H1 (cell line): ENCODE measurements around the gene MYO15B. TPM values are rescaled to one million over a fixed set of nuclear protein-coding genes. Genes with fewer than 3 reads are reported as not detected.

Experiments used
- CTCF ChIA-PET: fragments of 300-600 bp; sonication (Branson Sonifier 250); formaldehyde crosslinking; loops from one replicate; lab custom pipeline; 2021; ENCODE audit not compliant: partially characterized antibody; lab: Charles Lee
- POLR2A ChIA-PET: fragments of 300-600 bp; sonication (Branson Sonifier 250); formaldehyde crosslinking; loops from one replicate; lab custom pipeline; 2021; ENCODE audit warnings: inconsistent platforms; ENCODE audit not compliant: partially characterized antibody; lab: Charles Lee
- DNase-seq, 2 experiments: peaks; one replicate each; pipeline versions ENCODE4 v3.0.0 to v3.0.0-alpha.2; 2010 to 2022; ENCODE audit warnings: low spot score in 2 of 2, low read depth in 1 of 2, mixed read lengths in 1 of 2
- FAIRE-seq: peaks from 2 replicates; lab custom pipeline; 2011; peaks lifted over from hg19 to GRCh38; lab: Jason Lieb, UNC
- H2AFZ ChIP-seq: 2 replicates; pipeline ENCODE4 v1.8.1; 2012; ENCODE audit warnings: low read length, inconsistent platforms
- H2AK5ac ChIP-seq: 2 replicates; pipeline ENCODE4 v1.6.1; 2013; ENCODE audit warnings: low read depth, low read length
- H2BK120ac ChIP-seq: replicated peaks from 2 replicates; pipeline ENCODE3; 2013; ENCODE audit warnings: low read depth, low read length, inconsistent platforms
- H2BK12ac ChIP-seq: 2 replicates; pipeline ENCODE4 v1.6.1; 2013; ENCODE audit warnings: low read depth, low read length
- H2BK15ac ChIP-seq: 2 replicates; pipeline ENCODE4 v1.6.1; 2013; ENCODE audit warnings: low read length
- H2BK20ac ChIP-seq: 2 replicates; pipeline ENCODE4 v1.6.1; 2013; ENCODE audit warnings: low read length
- H2BK5ac ChIP-seq: 2 replicates; pipeline ENCODE4 v1.6.1; 2013; ENCODE audit warnings: low read depth, low read length
- H3K14ac ChIP-seq: 2 replicates; pipeline ENCODE4 v1.6.1; 2013; ENCODE audit warnings: inconsistent platforms; ENCODE audit not compliant: insufficient read length
- H3K18ac ChIP-seq: 2 replicates; pipeline ENCODE4 v1.6.1; 2013; ENCODE audit warnings: low read length; ENCODE audit errors: extremely low read depth
- H3K23ac ChIP-seq: 2 replicates; pipeline ENCODE4 v1.6.1; 2013; ENCODE audit warnings: inconsistent platforms; ENCODE audit not compliant: insufficient read length
- H3K23me2 ChIP-seq: 2 replicates; pipeline ENCODE4 v1.6.1; 2013; ENCODE audit warnings: low read depth, low read length
- H3K27ac ChIP-seq: 2 replicates; pipeline ENCODE4 v1.6.1; 2011; ENCODE audit warnings: low read depth, low read length, inconsistent platforms
- H3K27me3 ChIP-seq, 4 experiments: replicated peaks in 1 of 4; 1 replicate in 1 of 4; 2 replicates in 3 of 4; pipeline versions ENCODE4 v1.6.1 to v1.8.1; 2011 to 2013; ENCODE audit warnings: low read length in 3 of 4, mild to moderate bottlenecking in 3 of 4, inconsistent platforms in 2 of 4, mixed read lengths in 2 of 4, moderate library complexity in 1 of 4; ENCODE audit not compliant: control insufficient read depth in 3 of 4, insufficient read depth in 3 of 4; ENCODE audit errors: extremely low read depth in 1 of 4
- H3K36me3 ChIP-seq, 4 experiments: 2 replicates each; pipeline versions ENCODE4 v1.6.1 to v1.8.1; 2011 to 2013; ENCODE audit warnings: mild to moderate bottlenecking in 4 of 4, low read length in 3 of 4, moderate library complexity in 2 of 4, control low read depth in 1 of 4, inconsistent platforms in 1 of 4; ENCODE audit not compliant: insufficient read depth in 4 of 4, control insufficient read depth in 2 of 4
- H3K4ac ChIP-seq: replicated peaks from 2 replicates; pipeline ENCODE3; 2013; ENCODE audit warnings: low read length, low read depth, mixed read lengths, inconsistent platforms; ENCODE audit not compliant: insufficient read length
- H3K4me1 ChIP-seq, 4 experiments: replicated peaks in 1 of 4; 1 replicate in 1 of 4; 2 replicates in 3 of 4; pipeline versions ENCODE4 v1.6.1 to v1.8.1; 2011 to 2013; ENCODE audit warnings: low read length in 3 of 4, inconsistent platforms in 2 of 4, mixed read lengths in 1 of 4; ENCODE audit not compliant: insufficient read depth in 4 of 4, control insufficient read depth in 3 of 4
- H3K4me2 ChIP-seq, 2 experiments: 2 replicates each; pipeline versions ENCODE4 v1.6.1 to v1.8.1; 2011 to 2013; ENCODE audit warnings: low read depth in 2 of 2, low read length in 2 of 2, control low read depth in 1 of 2, inconsistent platforms in 1 of 2, mild to moderate bottlenecking in 1 of 2; ENCODE audit not compliant: insufficient read depth in 1 of 2
- H3K4me3 ChIP-seq, 4 experiments: fragments of 200-600, 300-600 bp in 1 of 4; sonication (generic), shearing (Covaris generic), sonication (Bioruptor Twin) in 1 of 4; 2 replicates each; pipeline versions ENCODE4 v1.5.1 to v1.8.1; 2011 to 2016; ENCODE audit warnings: low read length in 4 of 4, low read depth in 3 of 4, control low read depth in 2 of 4, inconsistent platforms in 2 of 4, mild to moderate bottlenecking in 2 of 4, mixed read lengths in 1 of 4, moderate library complexity in 1 of 4; ENCODE audit not compliant: insufficient read depth in 2 of 4; ENCODE audit errors: extremely low read depth in 1 of 4
- H3K56ac ChIP-seq: replicated peaks from 2 replicates; pipeline ENCODE3; 2013; ENCODE audit warnings: low read depth, mild to moderate bottlenecking, mixed read lengths, low read length, inconsistent platforms; ENCODE audit not compliant: insufficient read length
- H3K79me1 ChIP-seq: 2 replicates; pipeline ENCODE4 v1.6.1; 2013; ENCODE audit warnings: low read depth, low read length, control low read depth
- H3K79me2 ChIP-seq, 2 experiments: 2 replicates each; pipeline versions ENCODE4 v1.6.1 to v1.8.1; 2012 to 2013; ENCODE audit warnings: low read length in 2 of 2, mild to moderate bottlenecking in 2 of 2, inconsistent platforms in 1 of 2; ENCODE audit not compliant: insufficient read depth in 2 of 2, control insufficient read depth in 1 of 2
- H3K9ac ChIP-seq, 4 experiments: replicated peaks in 1 of 4; 1 replicate in 1 of 4; 2 replicates in 3 of 4; pipeline versions ENCODE4 v1.6.1 to v1.8.1; 2011 to 2013; ENCODE audit warnings: low read depth in 3 of 4, low read length in 3 of 4, control low read depth in 2 of 4, mild to moderate bottlenecking in 2 of 4, moderate library complexity in 2 of 4, inconsistent platforms in 1 of 4; ENCODE audit errors: extremely low read depth in 1 of 4
- H3K9me3 ChIP-seq, 2 experiments: 2 replicates each; pipeline versions ENCODE4 v1.6.1 to v1.8.1; 2012 to 2013; ENCODE audit warnings: mild to moderate bottlenecking in 2 of 2, moderate library complexity in 2 of 2, control low read depth in 1 of 2, inconsistent platforms in 1 of 2, low read depth in 1 of 2, low read length in 1 of 2, mixed read lengths in 1 of 2; ENCODE audit not compliant: insufficient read depth in 2 of 2
- H4K20me1 ChIP-seq, 2 experiments: replicated peaks in 1 of 2; 2 replicates each; pipeline versions ENCODE3 to v1.8.1; 2011 to 2013; ENCODE audit warnings: inconsistent platforms in 2 of 2, low read length in 2 of 2, mild to moderate bottlenecking in 1 of 2; ENCODE audit not compliant: insufficient read depth in 2 of 2, control insufficient read depth in 1 of 2
- H4K5ac ChIP-seq: 2 replicates; pipeline ENCODE4 v1.6.1; 2013; ENCODE audit warnings: low read length, low read depth, mixed read lengths, inconsistent platforms; ENCODE audit not compliant: insufficient read length
- H4K8ac ChIP-seq: 2 replicates; pipeline ENCODE4 v1.8.0; 2013; ENCODE audit warnings: mild to moderate bottlenecking, moderate library complexity, low read length, inconsistent platforms; ENCODE audit not compliant: insufficient read depth; ENCODE audit errors: extremely low read depth
- H4K91ac ChIP-seq: replicated peaks from 2 replicates; pipeline ENCODE3; 2013; ENCODE audit warnings: low read length, mixed read lengths, inconsistent platforms; ENCODE audit not compliant: insufficient read length
- BACH1 ChIP-seq: IDR thresholded peaks from 2 replicates; pipeline ENCODE4 v1.6.1; 2012; ENCODE audit warnings: low read length, improper control_type of control experiment
- BRCA1 ChIP-seq: IDR thresholded peaks from 2 replicates; pipeline ENCODE4 v1.6.1; 2012; ENCODE audit warnings: low read depth, low read length, improper control_type of control experiment
- CTBP2 ChIP-seq: IDR thresholded peaks from 2 replicates; pipeline ENCODE4 v1.7.0; 2011; ENCODE audit warnings: borderline replicate concordance, mild to moderate bottlenecking, moderate library complexity, mixed read lengths, low read length; ENCODE audit not compliant: insufficient read depth, insufficient read length
- GABPA ChIP-seq: IDR thresholded peaks from 2 replicates; pipeline ENCODE4 v1.6.1; 2011; ENCODE audit warnings: mild to moderate bottlenecking, low read length, moderate library complexity, borderline replicate concordance; ENCODE audit not compliant: insufficient read depth
- JUND ChIP-seq: IDR thresholded peaks from 2 replicates; pipeline ENCODE4 v1.6.1; 2011; ENCODE audit warnings: mild to moderate bottlenecking, improper control_type of control experiment, low read length
- RBBP5 ChIP-seq: IDR thresholded peaks from 2 replicates; pipeline ENCODE4 v1.7.1; 2012; ENCODE audit warnings: low read depth, mild to moderate bottlenecking, inconsistent platforms, low read length, moderate library complexity, borderline replicate concordance
- SIN3A ChIP-seq, 2 experiments: IDR thresholded peaks in 1 of 2; conservative IDR thresholded peaks in 1 of 2; 2 replicates each; pipeline ENCODE4 v1.6.1; 2011 to 2012; ENCODE audit warnings: low read length in 2 of 2, improper control_type of control experiment in 1 of 2, low read depth in 1 of 2, mild to moderate bottlenecking in 1 of 2
- SP4 ChIP-seq: IDR thresholded peaks from 2 replicates; pipeline ENCODE4 v1.6.1; 2012; ENCODE audit warnings: low read length, inconsistent platforms
- TAF1 ChIP-seq: IDR thresholded peaks from 2 replicates; pipeline ENCODE4 v1.6.1; 2011; ENCODE audit warnings: mild to moderate bottlenecking, low read depth, low read length
- TBP ChIP-seq: IDR thresholded peaks from 2 replicates; pipeline ENCODE4 v1.6.1; 2011; ENCODE audit warnings: low read depth, low read length, improper control_type of control experiment
- ZNF274 ChIP-seq: IDR thresholded peaks from 2 replicates; pipeline ENCODE4 v1.7.0; 2012; ENCODE audit warnings: low read length, borderline replicate concordance; ENCODE audit errors: extremely low read depth
- WGBS, 2 experiments: shearing (Covaris generic) in 1 of 2; methylation state at CpG; one replicate each; pipeline versions ENCODE4 v1.1.6 to v1.1.7; 2013 to 2015; ENCODE audit warnings: low lambda C conversion rate in 2 of 2, mixed read lengths in 2 of 2, inconsistent platforms in 1 of 2, low coverage in 1 of 2, missing lambda C conversion rate in 1 of 2; ENCODE audit not compliant: insufficient replicate concordance in 2 of 2, insufficient coverage in 1 of 2, insufficient read length in 1 of 2; ENCODE audit errors: extremely low coverage in 1 of 2, missing lambda C conversion rate in 1 of 2; 5-methylcytosine and 5-hydroxymethylcytosine counted together
- polyA plus RNA-seq, 7 experiments: library from polyadenylated mRNA; depleted of rRNA in 3 of 7; stranded (reverse) in 5 of 7; unstranded in 2 of 7; fragments of >200 nt in 5 of 7; fragments of 200-250 nt in 2 of 7; gene quantifications; 1 replicate in 5 of 7; 2 replicates in 1 of 7; 4 replicates in 1 of 7; pipeline versions ENCODE4 v1.2.1 to v1.2.3, GENCODE V29; 2011 to 2013; ENCODE audit warnings: missing spikeins in 2 of 7, mixed read lengths in 2 of 7
- total RNA-seq: library from RNA; stranded (reverse); fragmentation: NEBNext Ultra II Directional; extraction: Animal tissue kit (Norgen Biotek cat#: 25700); gene quantifications from 2 replicates; pipeline ENCODE4 v1.2.1, GENCODE V29; 2021
- TF ChIP-seq, protein P1 (sequence below): IDR thresholded peaks from 2 replicates; pipeline ENCODE4 v1.6.1; 2012; ENCODE audit warnings: low read length, inconsistent platforms

The MYO15B gene
- total and polyA plus RNA-seq, 2 of the 8 experiments (the other 6 are each of a cell fraction or from before 2014, with no cell fraction given), result 7.1 to 11.2 TPM

DNA sequence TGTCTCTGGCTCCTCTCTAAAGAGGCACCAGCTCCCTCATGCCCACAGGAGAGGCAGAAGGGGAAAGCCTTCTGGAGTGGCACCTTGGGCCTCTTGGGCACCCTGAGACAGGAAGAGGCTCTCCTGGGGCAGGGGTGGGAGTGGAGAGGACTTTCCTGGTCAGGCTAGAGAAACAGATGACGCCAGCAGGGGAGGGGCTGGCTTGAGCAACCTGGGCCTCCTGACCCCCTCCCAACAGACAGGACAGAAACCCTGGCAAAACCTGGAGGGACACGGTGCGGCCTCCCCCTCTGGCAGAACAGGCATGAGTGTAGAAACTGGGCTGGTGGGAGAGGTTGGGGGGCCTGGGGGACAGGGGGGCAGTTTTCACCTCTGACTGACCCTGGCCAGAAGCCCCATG is 51.7 kb downstream of the MYO15B start:
- H3K23me2 ChIP-seq, result no peaks in the 10 kb centered on the region
- H3K4me2 ChIP-seq, result no peak overlapping the region

More for the DNA sequence above, 51.7 kb downstream of the MYO15B start:
- Histone ChIP-seq H4K91ac (no peak overlapping the region), H3K79me2 (no peaks in the 10 kb centered on the region; a peak in 1 of 4 replicates), H2BK20ac (no peak overlapping the region), H3K56ac (no peak overlapping the region), H2BK120ac (no peak overlapping the region), H4K8ac (no peak overlapping the region), H3K79me1 (no peaks in the 10 kb centered on the region), H3K36me3 (no peaks in the 10 kb centered on the region; a peak in 1 of 8 replicates), H3K23ac (no peak overlapping the region), H3K9ac (no peak overlapping the region), H4K20me1 (peaks cover 4 to 5% of the 10 kb centered on the region in 2 experiments), H2AFZ (no peak overlapping the region), H2AK5ac (no peak overlapping the region), H3K27me3 (no peaks in the 10 kb centered on the region), H3K18ac (no peak overlapping the region), H3K9me3 (no peaks in the 10 kb centered on the region), H3K4ac (no peak overlapping the region), H3K4me1 (peaks cover 5 to 16% (median 10%) of the 10 kb centered on the region in 4 experiments), H2BK12ac (no peak overlapping the region), H3K14ac (no peak overlapping the region), H4K5ac (no peak overlapping the region), H3K27ac (no peak overlapping the region), H3K4me3 (no peak overlapping the region), H2BK15ac (no peak overlapping the region), H2BK5ac (no peak overlapping the region)
- FAIRE-seq (no peak), DNase-seq (no peak)
- CTCF ChIA-PET, result interaction anchor here (1.4 to 59.2 kb wide), 4 partner anchors 5 to 106 kb away, joined by 4 to 2200 read pairs (median 1256); partner anchors contain the start of genes RECQL5, SAP30BP and SMIM5
- POLR2A ChIA-PET, result interaction anchor here (1.2 to 1.6 kb wide), 2 partner anchors 22 to 52 kb away, joined by 4 read pairs; no protein-coding TSS in a partner anchor
- TF ChIP-seq JUND, result no peak
- TF ChIP-seq RBBP5, result no peak
- no peak for TF ChIP-seq BACH1
- TF ChIP-seq, protein P1, sequence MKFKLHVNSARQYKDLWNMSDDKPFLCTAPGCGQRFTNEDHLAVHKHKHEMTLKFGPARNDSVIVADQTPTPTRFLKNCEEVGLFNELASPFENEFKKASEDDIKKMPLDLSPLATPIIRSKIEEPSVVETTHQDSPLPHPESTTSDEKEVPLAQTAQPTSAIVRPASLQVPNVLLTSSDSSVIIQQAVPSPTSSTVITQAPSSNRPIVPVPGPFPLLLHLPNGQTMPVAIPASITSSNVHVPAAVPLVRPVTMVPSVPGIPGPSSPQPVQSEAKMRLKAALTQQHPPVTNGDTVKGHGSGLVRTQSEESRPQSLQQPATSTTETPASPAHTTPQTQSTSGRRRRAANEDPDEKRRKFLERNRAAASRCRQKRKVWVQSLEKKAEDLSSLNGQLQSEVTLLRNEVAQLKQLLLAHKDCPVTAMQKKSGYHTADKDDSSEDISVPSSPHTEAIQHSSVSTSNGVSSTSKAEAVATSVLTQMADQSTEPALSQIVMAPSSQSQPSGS, result no peak
- TF ChIP-seq GABPA, result no peak
- TF ChIP-seq CTBP2, result no peak
- no peak for TF ChIP-seq SIN3A (conservative IDR thresholded peaks at IDR 0.05 in 1 of 2, IDR thresholded peaks at IDR 0.05 in 1 of 2; ENCODE audit: low read depth in 1 of 2, low read length in 2 of 2)
- no peak for TF ChIP-seq TBP
- TF ChIP-seq SP4, result no peak
- TF ChIP-seq ZNF274, result no peak
- TF ChIP-seq BRCA1, result no peak
- TF ChIP-seq TAF1, result no peak
- 100% methylated on average over 1 of the region's 3 CpGs; no CpG with 5 or more reads in 1 of the 2 experiments for WGBS, 2 experiments
